GM19240 (cell line): Measurements from ENCODE around the gene TNK2.

ENCODE experiments used
- DNase-seq: peaks from one replicate; pipeline ENCODE4 v3.0.0; 2011; ENCODE audit warnings: low spot score; ENCODE audit not compliant: insufficient read length

The TNK2 gene

DNA sequence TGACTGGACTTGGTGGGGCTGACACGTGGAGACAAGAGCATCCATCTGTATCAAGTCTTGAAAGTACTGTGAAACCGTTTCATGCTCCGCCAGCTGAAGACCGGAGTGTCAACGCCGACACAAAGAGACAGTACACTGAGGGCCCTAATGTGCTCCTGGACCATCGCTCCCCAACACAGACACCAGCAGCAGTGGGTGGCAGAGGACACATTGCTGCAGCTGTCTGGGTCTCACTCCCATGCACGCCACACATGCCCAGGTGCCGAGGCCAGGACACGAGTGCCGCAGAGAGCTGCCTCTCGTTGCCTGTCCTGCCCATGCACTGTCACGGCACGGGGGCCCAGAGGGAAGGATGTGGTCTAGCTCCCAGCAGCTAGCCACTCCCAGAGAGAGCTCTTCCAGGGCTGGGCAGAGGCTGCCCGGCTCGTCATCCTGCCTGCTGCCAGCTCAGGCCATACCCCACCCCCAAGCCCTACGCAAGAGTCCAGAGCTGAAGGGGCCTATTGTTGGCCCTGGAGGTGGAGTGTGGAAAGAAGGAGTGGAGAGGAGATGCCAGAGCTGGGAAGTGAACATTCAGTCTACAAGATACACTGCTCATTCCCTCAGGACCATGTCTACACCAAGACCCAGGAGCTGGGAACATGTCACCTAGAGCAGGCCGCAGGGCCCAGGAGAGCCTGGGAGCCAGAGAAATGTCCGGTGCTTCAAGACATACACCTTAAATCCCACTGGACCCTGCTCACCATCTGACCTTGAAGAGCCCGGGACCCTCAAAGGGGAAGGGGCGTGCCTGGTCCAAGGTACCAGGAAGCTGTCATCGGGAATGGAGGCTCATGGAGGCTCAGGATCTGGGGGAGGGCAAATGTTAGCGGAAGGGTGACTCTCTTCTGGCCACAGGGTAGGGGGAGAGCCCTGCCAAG, 7.7 kb downstream of the TNK2 start:
- no peak for DNase-seq

GRCh38 chr3:195899701-195900435, 8.5 kb downstream of the TNK2 start:
- DNase-seq = no peak

GRCh38 chr3:195897853-195898415, 10.4 kb downstream of the TNK2 start:
- no peak for DNase-seq

- DNase-seq = no peak
Observed at GRCh38 chr3:195897081-195897852, 11.1 kb downstream of the TNK2 start.

GRCh38 chr3:195896361-195897080, 11.8 kb downstream of the TNK2 start:
- DNase-seq = no peak

DNA sequence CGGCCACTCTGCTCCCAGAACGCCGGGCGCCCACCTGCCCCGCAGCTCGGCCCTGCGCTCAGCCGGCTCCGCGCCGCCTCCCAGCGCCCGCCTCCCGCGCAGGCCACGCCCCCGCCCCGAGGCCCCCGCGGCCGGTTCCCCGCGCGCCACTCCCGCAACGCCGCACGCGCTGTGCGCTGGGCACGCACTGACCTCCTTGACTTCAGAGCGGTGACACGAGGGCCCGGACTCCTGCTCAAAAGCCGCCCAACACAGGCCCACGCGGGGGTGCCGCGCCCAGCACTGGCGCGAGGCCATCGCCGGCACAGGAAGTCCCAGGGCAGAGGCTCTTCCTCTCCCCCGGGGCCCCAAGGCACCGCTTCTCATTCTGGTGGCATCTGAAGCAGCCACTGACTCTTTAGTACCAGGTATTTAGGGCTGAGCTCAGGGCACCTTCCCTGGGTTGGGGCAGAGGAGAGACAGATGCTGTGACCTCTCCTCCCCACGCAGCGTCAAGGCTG, 12.4 kb downstream of the TNK2 start:
- peak; percentile 65 for DNase-seq

DNA sequence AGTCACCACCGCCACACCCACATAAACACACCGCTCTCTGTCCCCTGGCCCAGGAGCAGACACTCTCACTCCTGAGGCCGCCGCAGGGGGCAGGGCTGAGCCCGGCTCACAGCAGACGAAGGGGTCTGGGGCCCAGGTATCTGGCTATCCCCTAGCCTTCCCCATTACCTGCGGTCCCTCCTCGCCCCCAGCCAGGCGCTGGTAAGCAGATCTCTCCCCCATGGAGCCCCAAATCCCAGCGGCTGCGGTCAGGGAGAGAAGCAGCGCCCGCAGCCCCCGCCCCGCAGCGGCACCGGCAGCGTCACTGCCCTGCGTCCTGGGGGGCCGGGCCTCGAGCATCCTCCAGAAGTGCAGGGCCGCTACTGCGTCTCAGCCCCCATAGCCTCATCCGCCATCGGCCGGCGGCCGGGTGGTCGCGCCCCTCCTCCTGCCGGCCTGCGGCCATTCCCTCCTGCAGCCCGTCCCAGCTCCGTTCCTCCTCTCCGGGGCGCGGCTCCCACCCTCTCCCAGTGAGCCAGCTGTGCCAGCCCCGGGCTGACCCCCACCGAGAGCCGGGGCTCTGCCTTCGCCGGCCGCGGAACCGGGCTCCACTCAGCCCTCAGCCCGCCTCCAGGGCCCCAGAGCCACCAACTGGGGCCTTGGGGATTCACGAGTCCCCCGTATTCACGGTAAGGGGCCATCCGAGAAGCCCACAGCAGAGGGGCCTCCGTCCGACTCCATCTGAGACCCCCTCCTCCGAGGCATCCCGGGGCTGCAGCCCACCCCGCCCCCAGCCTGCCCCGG, 13.1 kb downstream of the TNK2 start:
- DNase-seq = peak; percentile 67

DNA sequence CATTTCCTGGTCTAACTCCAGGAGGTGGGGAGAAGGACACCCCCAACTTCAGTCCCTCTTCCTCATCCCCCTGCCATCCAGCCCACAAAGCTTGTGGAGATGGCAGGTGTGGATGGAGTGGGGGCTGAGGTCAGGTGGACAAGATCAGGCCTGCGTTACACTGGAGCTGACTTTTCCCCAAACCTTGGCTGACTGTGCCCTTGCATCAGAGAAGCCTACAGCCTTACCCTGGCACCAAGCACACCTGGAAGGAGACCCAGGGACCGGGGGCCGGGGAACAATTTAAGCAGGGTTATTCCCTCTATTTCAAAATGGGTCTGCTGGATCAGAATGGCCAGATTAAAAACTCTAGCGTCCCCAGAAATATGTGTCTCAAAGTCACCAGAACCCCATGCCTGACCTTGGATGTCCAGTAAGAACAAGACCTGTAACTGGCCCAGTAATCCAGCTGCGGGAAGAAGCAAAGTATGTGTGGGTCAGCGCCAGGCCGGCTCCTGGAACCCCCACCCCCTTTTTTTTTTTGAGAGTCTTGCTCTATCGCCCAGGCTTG, 14.4 kb downstream of the TNK2 start:
- no peak for DNase-seq

GRCh38 chr3:195893516-195893915, 14.8 kb downstream of the TNK2 start:
- no peak for DNase-seq

- DNase-seq = no peak
Observed at GRCh38 chr3:195893044-195893395, 15.3 kb downstream of the TNK2 start.

DNA sequence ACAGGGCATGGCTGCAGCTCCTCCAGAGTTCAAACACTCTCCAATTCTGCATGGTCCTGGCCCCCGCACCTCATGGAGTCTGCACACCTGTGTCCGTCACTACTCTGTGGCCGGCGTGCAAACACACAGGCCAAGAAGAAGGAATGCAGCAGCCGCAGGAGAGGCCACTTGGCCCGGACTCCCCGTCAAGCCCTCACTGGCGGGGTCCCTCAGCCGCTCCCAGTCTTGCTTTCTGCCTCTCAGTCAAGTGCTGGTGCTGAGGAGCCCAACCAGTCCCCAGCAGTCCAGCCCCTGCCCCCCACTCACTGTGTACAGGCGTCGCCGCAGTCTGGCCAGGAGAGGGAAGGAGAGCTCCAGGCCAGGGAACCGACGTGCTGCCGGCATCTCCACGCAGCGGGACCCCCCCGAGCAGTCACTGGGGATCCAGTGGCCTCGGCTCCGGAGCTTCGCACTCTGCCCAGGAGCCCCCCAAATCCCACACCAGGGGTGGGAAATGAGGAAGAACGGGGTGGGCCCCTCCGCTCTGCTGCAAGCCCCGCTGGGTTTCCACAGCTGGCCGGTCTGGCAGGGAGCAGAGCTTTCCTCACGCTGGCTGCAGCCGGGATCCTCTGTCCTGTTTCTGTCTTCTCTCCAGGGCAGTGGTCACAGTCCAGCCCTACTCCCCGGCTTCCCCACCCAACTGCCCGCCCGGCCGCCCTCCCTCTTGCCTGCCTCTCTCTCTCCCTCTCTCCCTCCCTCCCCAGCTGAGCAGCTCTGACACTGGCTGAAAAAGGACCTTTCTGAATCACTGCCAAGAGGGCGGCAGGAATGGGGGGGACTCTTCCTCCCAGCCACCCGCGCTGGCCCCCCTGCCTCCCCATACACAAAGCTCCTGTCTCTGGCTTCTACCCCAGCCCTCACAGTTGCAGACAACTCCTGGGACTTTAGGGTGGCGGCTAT, 16.0 kb downstream of the TNK2 start:
- no peak for DNase-seq

DNA sequence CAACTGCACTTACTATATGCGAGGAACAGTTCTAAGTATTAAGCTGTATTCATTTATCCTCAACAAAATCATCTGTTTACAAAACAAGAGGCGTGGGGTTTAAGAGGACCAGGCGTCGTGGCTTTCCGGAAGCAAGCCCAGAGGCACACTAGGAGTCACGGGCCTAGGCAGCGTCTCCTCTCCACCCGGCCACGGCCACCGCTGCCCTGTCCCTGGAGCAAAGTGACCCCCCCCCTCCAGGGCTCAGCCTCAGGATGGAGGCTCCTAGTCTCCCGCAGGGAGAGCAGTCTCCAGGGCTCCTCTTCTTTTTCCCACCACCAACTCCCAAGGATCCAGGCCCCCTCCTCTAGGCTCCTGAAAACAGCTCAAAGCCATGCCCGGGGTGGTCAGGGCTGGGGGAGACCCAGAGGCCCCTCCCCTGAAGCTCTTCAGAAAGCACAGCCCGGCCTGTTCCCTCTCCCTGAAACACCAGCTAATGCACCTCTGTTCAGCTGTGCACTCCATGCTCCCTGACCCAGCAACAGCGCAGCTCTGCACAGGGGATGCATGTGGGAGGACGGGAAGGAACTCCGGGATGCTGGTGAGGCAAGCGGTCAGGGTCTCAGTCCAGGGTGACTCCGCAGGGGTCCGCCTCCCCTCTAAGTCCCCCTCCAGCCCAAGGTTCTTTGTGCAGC, 16.8 kb downstream of the TNK2 start:
- no peak for DNase-seq

GRCh38 chr3:195889870-195890295, 18.5 kb downstream of the TNK2 start:
- no peak for DNase-seq

DNA sequence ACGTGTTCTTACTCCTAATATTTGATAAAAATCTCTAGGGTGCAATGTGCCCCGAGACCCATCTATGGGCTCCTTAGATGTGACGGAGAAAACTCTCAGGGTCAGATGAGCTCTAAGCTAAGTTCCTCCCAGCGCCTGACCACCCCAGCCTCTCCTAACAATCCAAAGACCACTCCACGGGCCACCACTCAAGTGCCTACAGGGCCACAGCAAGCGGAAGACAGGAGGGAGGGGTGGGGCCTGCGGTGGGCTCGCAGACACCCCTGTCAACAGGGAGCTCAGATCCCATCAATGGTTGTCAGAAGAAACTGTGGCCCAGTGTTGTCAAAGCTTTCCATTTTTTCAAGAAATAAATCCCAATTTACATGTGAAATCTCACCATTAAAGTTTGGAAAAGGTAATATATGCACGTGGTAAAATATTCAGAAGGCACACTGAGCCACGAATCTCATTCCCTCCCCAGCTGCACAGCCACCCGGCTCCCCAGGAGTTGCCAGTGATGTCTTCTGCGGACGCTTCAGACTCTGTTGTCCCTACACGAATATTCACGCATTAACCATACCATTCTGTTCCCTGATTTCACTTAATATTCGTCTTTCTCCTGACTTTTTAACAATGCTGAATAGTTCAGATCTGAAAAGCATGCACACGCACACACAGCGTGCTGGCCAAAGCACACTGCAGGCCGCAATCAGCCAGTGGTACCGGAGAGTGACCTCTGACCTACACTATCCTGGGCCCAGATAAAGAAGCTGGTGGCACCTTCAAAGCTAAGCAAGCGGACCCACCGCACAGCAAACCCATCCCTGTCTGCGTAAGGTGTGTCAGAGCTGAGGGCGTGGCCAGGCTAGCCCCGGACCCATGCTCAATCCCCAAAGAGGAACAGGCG, 19.1 kb downstream of the TNK2 start:
- no peak for DNase-seq

DNA sequence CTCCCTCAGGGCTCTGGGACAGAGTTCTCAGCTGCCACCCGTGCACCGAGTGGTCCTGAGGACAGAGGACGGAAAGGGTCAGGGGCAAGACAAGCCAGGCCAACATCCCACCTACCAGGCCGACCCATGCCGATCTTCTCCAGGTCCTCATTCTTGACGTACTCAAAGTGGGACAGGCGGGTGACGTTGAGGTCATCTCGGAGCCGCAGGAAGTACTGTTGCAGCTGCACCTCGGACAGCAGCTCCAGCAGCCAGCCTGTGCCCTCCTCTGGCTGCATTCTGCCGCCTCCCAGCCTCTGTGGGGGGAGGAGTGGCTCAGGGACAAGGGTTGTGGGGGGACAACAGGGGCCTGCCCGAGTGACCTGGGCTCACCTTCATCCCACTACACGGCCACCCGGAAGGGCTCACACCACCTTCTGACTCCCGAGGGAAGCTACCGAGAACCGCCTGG, 20.0 kb downstream of the TNK2 start:
- no peak for DNase-seq

- DNase-seq = no peak
Observed at GRCh38 chr3:195887670-195888069, 20.7 kb downstream of the TNK2 start.
